ENCODE results near the gene TCAIM. TPM values are rescaled to one million over a fixed set of nuclear protein-coding genes. Genes with fewer than 3 reads are reported as not detected.

TCAIM gene
- total and polyA plus RNA-seq, 9 of the 15 experiments (the other 6 are each of a cell fraction or from before 2014, with no cell fraction given), result 19.7 to 53.3 (median 36.9) TPM

- TF ChIP-seq POU5F1 (IDR thresholded peaks at IDR 0.05; ENCODE audit: borderline replicate concordance, low read depth, low read length, partially characterized antibody) (no peak), MTA2 (IDR thresholded peaks at IDR 0.05; ENCODE audit: low read depth) (peak; percentile 29; the same call in 1 of the 2 replicates), SNAPC5 (CRISPR knock-in tag; IDR thresholded peaks at IDR 0.05) (no peak), SMARCC2 (IDR thresholded peaks at IDR 0.05; ENCODE audit: low read depth) (0 out of 2 replicates have a peak, but pooled peaks have one; percentile 53), ZNF436 (CRISPR knock-in tag; IDR thresholded peaks at IDR 0.05) (no peak), ZNF134 (CRISPR knock-in tag; conservative IDR thresholded peaks at IDR 0.05) (no peak), REST (IDR thresholded peaks at IDR 0.05; ENCODE audit: borderline replicate concordance) (no peak), REST (CRISPR knock-in tag; IDR thresholded peaks at IDR 0.05; ENCODE audit: low read depth) (no peak), SNRNP70 (optimal IDR thresholded peaks at IDR 0.05; ENCODE audit: low read depth, low read length) (no peak), TCF7L2 (IDR thresholded peaks at IDR 0.05; ENCODE audit: low read depth, low read length) (no peak), KDM1A (IDR thresholded peaks at IDR 0.05) (peak in 1 of 2 experiments; percentile 22; a peak in 1 of 4 replicates), RFX1 (IDR thresholded peaks at IDR 0.05) (peak; percentile 55), ETS1 (conservative IDR thresholded peaks at IDR 0.05; ENCODE audit: control insufficient read depth, low read depth, low read length) (no peak), HDAC3 (IDR thresholded peaks at IDR 0.05; ENCODE audit: borderline replicate concordance, partially characterized antibody) (peak; percentile 55), JUNB (CRISPR knock-in tag; conservative IDR thresholded peaks at IDR 0.05) (0 out of 2 replicates have a peak, but pooled peaks have one; percentile 29), ZNF253 (CRISPR knock-in tag; conservative IDR thresholded peaks at IDR 0.05) (no peak), U2AF1 (optimal IDR thresholded peaks at IDR 0.05; ENCODE audit: low read depth, low read length) (no peak), ZNF778 (CRISPR knock-in tag; IDR thresholded peaks at IDR 0.05) (no peak), POLR3A (IDR thresholded peaks at IDR 0.05; ENCODE audit: borderline replicate concordance, extremely low read depth, insufficient read depth, insufficient read length) (no peak), ZBED1 (IDR thresholded peaks at IDR 0.05) (no peak)
Observed at GRCh38 chr3:44355362-44356033, 16.9 kb downstream of the TCAIM start (continued).

Data from K562 (cell line).